HG03095 (cell line): Measurements from ENCODE around the gene ZDHHC17.
"Not testable (repeated sequence)": the region's sequence is repeated elsewhere in the genome, so short reads cannot be mapped to it uniquely, and the experiment has no call there.

Experiments
- ATAC-seq: cut with Tn5 transposase; IDR thresholded peaks from one replicate; pipeline ENCODE4 v1.9.1; 2021; ENCODE audit warnings: moderate library complexity; ENCODE audit not compliant: unreplicated experiment

ZDHHC17 gene, protein sequence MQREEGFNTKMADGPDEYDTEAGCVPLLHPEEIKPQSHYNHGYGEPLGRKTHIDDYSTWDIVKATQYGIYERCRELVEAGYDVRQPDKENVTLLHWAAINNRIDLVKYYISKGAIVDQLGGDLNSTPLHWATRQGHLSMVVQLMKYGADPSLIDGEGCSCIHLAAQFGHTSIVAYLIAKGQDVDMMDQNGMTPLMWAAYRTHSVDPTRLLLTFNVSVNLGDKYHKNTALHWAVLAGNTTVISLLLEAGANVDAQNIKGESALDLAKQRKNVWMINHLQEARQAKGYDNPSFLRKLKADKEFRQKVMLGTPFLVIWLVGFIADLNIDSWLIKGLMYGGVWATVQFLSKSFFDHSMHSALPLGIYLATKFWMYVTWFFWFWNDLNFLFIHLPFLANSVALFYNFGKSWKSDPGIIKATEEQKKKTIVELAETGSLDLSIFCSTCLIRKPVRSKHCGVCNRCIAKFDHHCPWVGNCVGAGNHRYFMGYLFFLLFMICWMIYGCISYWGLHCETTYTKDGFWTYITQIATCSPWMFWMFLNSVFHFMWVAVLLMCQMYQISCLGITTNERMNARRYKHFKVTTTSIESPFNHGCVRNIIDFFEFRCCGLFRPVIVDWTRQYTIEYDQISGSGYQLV

DNA sequence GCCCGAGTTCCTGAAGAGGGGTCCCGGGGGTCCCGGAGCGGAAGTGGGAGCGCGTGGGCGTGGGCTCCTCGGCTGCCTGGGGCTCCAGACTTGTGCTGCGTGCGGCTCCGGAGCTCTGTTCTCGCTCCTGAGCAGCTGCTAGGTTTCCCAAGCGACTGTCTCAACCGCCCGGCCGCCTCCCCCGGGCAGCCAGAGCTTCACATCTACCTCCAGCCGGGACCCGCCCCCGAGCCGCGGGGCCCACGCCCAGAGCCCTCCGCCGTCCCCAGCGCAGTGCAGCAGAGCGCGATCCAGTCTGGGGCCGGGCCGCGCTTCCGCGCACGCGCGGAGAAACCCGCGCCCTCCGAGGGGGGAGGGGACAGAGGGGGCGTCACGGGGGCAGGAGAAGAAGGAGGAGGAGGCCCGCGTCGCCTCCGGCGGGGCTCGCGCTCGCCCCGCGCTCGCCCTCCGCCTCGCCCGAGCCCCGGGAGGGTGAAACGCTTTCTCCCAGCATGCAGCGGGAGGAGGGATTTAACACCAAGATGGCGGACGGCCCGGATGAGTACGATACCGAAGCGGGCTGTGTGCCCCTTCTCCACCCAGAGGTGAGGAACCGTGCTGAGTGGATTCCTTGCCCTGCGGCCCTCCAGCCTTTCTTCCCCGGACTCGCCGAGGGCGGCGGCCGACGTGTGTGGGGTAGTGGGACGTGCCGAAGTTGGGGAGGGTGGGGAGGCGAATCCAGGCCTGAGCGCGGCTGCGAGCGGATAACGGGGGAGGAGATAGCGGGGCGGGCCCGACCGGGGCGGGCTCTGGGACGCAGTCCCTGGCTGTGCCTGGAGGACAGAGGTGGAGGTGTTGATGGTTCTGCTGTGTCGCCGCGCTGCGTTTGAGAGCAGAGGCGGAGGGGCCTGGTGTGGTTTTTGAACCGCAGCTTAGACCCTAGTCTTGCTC is at the start of gene ZDHHC17:
ZDHHC17 (plus strand) TSS at position 370 of the 930 bp plus-strand sequence; CDS start at position 492, 122 bp downstream.
- ATAC-seq = peak; percentile 92

DNA sequence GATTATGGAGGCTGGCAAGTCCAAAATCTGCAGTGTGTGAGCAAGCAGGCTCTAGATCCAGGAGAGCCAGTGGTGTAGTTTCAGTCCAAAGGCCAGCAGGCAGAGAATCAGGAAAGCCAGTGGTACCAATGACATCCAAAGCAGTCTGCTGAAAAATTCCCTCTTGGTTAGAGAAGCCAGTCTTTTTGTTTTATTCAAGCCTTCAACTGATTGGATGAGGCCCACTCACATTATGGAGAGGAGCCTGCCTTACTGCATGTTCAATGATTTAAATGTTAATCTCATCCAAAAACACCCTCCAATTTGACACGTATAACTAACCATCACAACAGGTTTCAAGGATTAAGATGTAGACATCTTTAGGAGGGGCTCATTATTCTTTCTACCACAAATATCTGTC is 49.5 kb upstream of the ZDHHC17 start:
- ATAC-seq = no peak

DNA sequence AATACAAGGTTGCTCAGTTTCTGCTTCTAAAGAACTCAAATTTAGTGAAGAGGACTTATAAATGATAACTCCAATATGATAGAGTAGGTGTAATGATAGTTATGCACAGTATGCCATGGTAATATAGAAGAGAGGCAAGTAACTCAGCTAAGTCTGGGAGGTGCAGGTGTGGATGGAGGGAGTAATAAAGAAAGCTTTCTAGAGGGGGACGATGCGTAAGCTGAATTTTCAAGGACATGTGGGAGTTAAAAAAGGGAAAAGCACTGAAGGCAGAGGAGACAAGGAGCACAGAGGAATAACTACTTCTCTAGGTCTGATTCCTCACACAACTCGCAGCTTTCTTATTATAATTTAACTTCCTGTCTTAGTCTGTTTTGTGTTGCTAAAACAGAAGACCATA is 49.1 kb upstream of the ZDHHC17 start:
- no peak for ATAC-seq

DNA sequence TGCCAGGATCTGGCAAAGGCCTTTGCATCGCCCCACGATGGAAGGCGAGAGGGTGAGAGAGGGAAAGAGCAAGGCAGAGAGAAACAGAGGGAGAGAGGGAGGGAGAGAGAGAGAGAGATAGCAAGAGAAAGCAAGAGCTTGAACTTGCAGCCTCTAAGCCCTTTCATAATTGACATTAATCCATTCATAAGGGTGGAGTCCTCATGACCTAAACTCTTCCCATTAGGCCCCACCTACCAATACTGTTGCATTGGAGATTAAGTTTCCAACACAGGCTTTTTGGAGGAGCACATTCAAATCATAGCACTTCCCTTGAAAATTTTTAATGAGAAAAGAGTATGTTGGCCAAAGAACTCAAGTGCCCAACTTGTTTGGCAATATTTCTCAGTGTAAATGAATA is 48.6 kb upstream of the ZDHHC17 start:
- no peak for ATAC-seq

DNA sequence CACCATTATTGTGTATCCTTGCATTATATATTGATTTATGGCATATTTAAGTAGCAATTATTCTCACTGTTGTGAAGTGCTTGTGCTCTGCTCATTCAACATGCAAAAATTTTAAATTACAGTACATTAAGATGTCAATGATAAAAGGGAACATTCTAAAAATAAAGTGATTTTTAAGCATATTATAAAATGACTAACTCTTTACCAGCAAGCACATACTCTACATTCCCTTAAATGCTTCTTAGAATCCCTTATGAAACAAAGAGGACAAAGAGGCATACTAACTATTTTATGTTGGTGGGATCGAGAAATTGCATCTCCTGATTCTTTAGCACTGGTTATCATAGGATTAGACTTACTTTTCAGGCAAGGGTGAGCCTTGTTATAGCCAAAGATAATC is 46.6 kb upstream of the ZDHHC17 start:
- no peak for ATAC-seq

DNA sequence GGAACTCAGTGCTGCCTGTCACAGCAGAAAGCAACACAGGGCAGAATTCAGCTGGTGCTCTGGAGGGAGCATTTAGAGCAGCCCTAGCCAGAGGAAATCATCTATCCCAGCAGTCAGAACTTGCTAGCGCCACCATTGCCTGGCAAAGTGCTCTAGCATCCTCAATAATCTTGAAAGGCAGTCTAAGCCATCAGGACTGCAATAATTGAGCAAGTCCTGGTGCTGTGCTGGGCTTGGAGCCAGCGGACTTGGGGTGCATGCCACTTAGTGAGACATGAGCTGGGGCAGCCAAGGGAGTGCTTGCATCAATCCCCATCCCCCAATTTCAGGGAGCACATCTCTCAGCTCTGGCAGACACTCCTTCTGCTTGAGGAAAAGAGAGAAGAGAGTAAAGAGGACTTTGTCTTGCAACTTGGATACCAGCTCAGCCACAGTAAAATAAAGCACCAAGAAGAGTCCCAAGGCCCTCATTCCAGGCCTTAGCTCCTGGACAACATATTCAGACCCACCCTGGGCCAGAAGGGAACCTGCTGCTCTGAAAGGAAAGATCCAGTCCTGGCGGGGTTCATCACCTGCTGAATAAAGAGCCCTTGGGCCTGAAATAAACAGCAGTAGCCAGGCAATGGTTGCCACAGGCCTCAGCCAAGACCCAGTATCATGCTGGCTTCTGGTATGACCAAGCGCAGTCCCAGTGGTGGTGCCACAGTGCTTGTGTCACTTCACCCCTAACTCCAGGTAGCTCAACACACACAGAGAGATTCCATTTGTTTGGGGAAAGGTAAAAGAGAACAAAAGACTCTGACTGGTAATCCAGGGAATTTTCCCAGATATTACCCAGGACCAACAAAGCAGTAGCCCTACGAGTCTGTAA is 44.5 kb upstream of the ZDHHC17 start:
- no peak for ATAC-seq

DNA sequence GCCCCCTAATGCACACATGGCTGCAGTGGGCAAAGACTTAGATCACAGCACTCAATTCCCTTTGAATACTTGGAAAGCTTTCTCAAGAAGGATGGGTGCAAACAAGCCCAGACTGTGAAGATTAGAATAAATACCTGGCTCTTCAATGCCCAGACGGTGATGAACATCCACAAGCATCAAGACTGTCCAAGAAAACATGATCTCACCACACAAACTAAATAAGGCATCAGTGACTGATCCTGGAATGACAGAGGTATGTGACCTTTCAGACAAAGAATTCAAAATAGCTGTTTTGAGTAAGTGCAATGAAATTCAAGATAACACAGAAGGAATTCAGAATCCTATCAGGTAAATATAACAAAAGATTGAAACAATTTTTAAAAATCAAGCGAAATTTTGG is 43.8 kb upstream of the ZDHHC17 start:
- no peak for ATAC-seq

DNA sequence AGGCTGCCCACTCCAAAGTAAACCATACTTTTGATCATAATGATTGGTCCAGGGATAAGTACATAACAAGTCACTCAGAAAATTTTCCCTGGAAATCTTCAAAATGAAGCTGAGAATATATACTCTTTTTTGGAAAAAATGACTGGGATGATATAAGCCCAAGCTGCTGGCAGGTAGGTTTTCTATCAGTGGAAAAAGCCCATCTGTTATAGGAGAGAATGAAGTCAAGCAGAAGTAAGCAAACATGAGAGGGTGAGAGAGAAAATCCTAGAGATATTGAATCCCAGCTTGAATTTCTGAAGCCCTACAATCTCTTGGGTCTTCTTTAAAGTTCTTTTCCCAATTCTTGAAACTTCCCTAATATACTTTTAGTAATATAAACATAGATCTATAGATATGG is 37.3 kb upstream of the ZDHHC17 start:
- ATAC-seq = no peak

DNA sequence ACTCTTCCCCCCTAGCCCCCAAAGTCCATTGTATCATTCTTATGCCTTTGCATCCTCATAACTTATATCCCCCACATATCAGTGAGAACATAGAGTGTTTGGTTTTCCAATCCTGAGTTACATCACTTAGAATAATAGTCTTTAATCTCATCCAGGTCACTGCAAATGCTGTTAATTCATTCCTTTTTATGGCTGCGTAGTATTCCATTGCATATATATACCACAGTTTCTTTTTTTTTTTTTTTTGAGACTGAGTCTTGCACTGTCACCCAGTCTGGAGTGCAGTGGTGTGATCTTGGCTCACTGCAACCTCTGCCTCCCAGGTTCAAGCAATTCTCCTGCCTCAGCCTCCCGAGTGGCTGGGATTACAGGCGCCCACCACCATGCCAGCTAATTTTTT is 31.7 kb upstream of the ZDHHC17 start:
- not testable (repeated sequence) for ATAC-seq

DNA sequence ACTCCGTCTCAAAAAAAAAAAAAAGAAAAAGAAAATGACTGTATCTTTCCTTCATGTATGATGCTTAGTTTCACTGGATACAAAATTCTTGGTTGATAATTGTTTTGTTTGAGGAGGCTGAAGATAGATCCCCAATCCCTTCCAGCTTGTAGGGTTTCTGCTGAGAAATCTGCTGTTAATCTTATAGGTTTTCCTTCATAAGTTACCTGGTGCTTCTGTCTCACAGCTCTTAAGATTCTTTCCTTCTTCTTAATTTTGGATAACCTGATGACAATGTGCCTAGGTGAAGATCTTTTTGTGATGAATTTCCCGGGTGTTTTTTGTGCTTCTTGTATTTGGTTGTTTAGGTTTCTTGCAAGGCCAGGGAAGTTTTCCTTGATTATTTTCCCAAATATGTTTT is 26.2 kb upstream of the ZDHHC17 start:
- not testable (repeated sequence) for ATAC-seq

DNA sequence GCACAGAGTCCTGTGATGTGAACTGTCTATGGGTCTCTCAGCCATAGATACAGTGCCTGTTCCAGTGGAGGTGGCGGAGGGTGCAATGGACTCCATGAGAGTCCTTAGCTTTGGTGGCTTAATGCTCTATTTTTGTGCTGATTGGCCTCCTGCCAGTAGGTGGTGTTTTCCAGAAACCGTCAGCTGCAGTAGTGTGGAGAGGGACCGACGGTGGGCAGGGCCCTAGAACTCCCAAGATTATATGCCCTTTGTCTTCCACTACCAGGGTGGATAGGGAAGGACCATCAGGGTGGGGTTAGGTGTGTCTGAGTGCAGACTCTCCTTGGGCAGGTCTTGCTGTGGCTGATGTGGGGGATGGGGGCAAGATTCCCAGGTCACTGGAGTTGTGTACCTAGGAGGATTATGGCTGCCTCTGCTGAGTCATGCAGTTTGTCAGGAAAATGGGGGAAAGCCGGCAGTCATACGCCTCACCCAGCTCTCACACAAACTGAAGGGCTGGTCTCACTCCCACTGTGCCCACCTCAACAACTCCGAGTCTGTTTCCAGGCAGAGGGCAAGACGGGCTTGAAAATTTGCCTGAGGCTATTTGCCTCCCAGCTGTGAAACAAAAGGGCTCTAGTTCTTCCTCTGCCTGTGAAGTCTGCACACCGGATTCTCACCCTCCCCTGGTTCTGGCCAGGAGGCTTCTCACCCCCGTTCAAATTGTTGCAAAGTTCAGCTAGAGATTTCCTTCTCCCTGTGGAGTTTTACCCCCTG is 24.9 kb upstream of the ZDHHC17 start:
- no peak for ATAC-seq

DNA sequence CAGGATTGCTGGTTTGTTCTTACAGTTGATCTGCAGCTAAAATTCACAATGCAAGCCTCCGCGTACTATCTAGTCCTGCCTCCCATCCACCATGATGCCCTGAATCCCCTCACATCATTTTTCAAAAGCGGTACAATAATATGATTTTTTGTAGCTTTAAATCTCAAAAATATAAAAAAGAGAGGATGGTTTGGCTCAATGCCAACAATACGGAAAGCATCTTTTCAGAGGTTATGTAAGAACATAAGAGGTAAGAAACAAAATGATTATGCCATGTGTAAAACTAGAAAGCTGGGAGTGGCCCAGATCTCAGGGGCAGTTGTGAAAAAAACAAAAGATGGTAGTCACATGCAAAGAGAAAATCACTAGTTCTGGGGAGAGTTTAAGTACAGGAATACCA is 24.0 kb upstream of the ZDHHC17 start:
- no peak for ATAC-seq

DNA sequence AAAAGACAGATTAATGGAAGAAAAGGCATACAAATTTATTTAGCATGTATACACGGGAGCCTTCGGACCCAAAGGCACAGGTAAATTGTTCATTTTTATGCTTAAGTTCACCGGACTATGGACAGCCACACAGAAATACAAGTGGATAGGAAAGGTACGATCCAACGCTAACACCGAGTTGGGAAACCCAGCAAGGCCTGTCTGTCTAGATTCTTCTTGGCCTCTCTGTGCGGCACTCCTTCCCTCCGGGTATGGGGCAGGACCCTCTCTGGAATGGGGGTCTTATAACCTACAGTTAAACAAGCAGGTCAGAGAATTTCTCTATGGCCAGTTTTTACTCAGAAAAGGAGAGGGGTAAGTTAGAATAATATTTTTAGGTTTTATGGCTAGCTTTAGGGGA is 23.4 kb upstream of the ZDHHC17 start:
- ATAC-seq = no peak

DNA sequence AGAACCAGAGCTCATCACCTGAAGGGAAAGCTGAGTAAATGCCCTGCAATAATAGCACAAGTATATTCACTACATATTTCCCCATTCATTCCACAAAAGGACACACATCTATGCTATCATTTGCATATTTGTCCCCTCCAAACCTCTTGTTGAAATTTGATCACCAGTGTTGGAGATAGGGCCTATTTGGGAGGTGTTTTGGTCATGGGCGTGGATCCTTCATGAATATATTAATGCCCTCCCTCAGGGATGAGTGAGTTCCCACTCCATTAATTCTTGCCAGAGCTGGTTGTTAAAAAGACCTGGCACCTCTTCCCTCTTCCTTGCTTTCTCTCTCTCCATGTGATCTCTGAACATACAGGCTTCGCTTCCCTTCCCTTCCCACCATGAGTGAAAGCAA is 18.6 kb upstream of the ZDHHC17 start:
- ATAC-seq = no peak

DNA sequence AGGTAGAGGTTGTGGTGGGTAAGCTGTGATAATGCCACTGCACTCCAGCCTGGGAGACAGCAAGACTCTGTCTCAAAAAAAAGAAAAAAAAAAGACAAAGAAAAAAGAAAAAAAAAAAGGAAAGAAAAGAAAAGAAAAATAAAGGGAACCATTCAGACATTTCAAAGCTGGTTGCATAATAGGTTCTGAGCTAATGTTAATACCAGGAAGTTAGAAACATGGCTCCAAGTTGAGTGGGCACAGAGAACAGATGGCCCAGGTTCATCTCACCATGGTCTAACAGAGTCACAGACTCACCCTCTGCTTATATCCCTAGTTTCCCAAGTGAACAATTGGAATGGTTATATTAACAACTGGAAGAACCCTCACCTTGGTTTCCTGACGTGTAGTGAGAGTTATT is 17.4 kb upstream of the ZDHHC17 start:
- ATAC-seq = no peak

DNA sequence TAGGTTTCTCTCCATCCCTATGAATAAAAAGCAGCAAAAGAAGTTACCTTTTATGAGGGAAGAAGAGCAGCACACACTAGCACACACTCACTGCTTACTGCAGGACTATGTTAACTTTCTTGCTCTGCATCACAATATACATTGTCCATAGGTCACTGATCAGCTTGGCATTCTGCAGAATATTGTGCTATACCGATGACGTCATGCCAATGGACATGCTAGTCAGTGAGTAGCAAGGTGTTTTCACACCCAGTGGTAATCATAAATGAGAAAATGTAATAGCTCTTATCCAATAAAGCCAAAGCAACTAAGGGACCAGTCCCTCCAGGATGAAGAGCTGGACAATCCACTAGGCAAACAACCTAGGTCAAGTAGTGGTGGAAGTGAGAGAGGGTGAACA is 16.7 kb upstream of the ZDHHC17 start:
- ATAC-seq = no peak

DNA sequence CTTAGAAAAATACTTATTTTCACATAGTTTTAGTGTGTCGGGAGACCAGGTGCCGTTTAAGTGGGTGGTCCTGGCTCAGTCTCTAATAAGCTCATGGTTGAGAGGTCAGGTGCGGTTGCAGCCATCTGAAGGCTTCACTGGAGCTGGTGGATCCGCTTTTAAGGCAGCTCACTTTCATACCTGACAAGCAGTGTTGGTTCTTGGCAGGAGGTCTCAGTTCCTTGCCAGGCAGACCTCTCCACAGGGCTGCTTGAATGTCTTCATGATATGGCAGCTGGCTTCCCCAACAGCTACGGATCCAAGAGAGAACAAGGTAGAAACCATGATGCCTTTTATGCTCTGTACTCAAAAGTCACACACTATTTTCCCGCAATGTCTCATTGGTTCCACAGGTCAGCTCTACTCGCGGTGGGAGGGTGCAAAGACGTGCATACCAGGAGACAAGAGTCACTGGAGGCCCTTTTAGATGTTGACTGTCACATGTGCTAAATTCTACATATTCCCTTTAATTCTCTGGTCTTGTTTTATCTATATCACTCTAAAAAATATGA is 8.0 kb upstream of the ZDHHC17 start:
- ATAC-seq = no peak

DNA sequence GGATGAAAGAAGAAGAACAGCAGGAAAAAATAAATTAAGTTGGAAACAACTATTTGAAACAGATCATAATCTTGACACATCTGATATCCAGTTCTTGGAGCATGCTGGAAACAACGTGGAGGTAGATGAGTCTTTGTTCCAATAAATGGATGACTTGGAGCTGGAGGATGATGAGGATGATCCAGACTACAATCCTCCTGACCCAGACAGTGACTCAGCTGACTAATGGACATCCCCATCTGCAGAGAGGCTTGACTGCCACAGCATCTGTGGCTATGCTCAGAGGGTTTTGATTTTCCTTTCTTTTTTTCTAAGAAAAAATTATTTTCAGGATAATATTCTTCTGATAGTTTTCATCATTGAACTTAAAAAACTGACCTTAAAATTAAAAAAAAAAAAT is 6.2 kb upstream of the ZDHHC17 start:
- ATAC-seq = no peak

DNA sequence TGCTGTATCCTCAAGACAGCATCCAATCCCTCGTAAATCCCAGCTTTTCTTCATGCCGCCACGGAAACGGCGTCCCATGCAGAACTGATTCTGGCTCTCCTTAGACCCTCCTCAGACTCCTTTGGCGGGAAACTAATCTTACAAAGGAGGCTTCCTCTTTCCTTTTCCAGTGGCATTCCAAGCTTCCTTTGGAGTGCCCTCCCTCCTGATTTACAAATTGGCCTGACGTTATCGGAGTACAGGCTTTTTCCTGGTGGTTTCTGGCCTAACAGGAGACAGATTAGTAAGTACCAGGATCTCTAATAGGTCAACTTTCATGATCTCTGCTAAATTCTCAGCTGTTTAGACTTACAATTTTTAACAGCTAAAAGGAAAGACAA is 1.3 kb upstream of the ZDHHC17 start:
- ATAC-seq = no peak

DNA sequence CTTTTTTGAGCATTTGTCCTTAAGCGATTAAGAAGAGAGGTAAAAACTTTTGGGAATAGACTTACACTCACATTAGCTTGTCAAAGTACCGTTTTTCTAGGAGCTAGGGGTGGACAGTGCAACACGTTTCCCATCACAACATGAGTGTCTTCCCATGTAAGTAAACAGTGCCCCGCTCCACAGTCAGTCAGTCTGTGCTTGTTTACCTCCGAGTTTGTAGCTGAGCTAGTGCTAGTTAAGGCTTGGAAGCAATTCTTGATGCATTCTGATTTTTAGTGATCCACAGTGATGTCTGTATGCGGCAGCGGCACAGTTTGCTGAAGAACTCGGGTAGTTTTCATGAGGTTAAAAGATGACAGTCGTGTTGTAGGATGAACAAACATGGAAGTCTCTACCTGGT is 941 bp downstream of the ZDHHC17 start:
- no peak for ATAC-seq
